Hepatocyte (in vitro differentiated cells): Measurements from ENCODE around the gene PTPN3. TPM values are rescaled to one million over a fixed set of nuclear protein-coding genes. Genes with fewer than 3 reads are reported as not detected.
"Not testable (repeated sequence)": the region's sequence is repeated elsewhere in the genome, so short reads cannot be mapped to it uniquely, and the experiment has no call there.

ENCODE experiments used
- DNase-seq: peaks from one replicate; pipeline ENCODE4 v3.0.0-alpha.2; 2016; ENCODE audit warnings: low spot score
- H2AFZ ChIP-seq: fragments of 200-600 bp; sonication (generic); 2 replicates; pipeline ENCODE4 v1.6.0; 2016; ENCODE audit warnings: antibody characterized with exemption, mild to moderate bottlenecking
- H3K27ac ChIP-seq: fragments of 200-600 bp; sonication (generic); 2 replicates; pipeline ENCODE4 v1.5.1; 2016; ENCODE audit warnings: mild to moderate bottlenecking
- H3K27me3 ChIP-seq: fragments of 200-600 bp; sonication (generic); 2 replicates; pipeline ENCODE4 v1.6.1; 2016
- H3K36me3 ChIP-seq: fragments of 200-600 bp; sonication (generic); replicated peaks from 2 replicates; pipeline ENCODE4 v1.5.1; 2016; ENCODE audit warnings: low read depth; ENCODE audit not compliant: insufficient read depth
- H3K4me1 ChIP-seq: fragments of 200-600 bp; sonication (generic); 2 replicates; pipeline ENCODE4 v1.5.1; 2016; ENCODE audit warnings: mild to moderate bottlenecking, moderate library complexity; ENCODE audit not compliant: insufficient read depth
- H3K4me2 ChIP-seq: fragments of 200-600 bp; sonication (generic); 2 replicates; pipeline ENCODE4 v1.6.0; 2016
- H3K4me3 ChIP-seq: fragments of 200-600 bp; sonication (generic); 2 replicates; pipeline ENCODE4 v1.5.1; 2016; ENCODE audit warnings: mild to moderate bottlenecking
- H3K79me2 ChIP-seq: fragments of 200-600 bp; sonication (generic); 2 replicates; pipeline ENCODE4 v1.6.0; 2017; ENCODE audit warnings: mild to moderate bottlenecking
- H3K9me2 ChIP-seq: fragments of 200-600 bp; sonication (generic); replicated peaks from 2 replicates; pipeline ENCODE4 v1.6.0; 2017; ENCODE audit warnings: mild to moderate bottlenecking; ENCODE audit not compliant: insufficient read depth
- H3K9me3 ChIP-seq: fragments of 200-600 bp; sonication (generic); 2 replicates; pipeline ENCODE4 v1.5.1; 2016; ENCODE audit warnings: low read depth, mild to moderate bottlenecking
- H4K20me1 ChIP-seq: fragments of 200-600 bp; sonication (generic); 2 replicates; pipeline ENCODE4 v1.6.0; 2016; ENCODE audit warnings: mild to moderate bottlenecking; ENCODE audit not compliant: insufficient read depth, poor library complexity, severe bottlenecking
- CTCF ChIP-seq: fragments of 200-600 bp; sonication (generic); IDR thresholded peaks from 2 replicates; pipeline ENCODE4 v1.5.1; 2016; ENCODE audit warnings: antibody characterized with exemption, mild to moderate bottlenecking; ENCODE audit not compliant: poor library complexity
- EZH2 ChIP-seq: fragments of 200-600 bp; sonication (generic); IDR thresholded peaks from 2 replicates; pipeline ENCODE4 v1.6.1; 2016; ENCODE audit warnings: antibody characterized with exemption, mild to moderate bottlenecking, borderline replicate concordance
- EZH2phosphoT487 ChIP-seq: fragments of 200-600 bp; sonication (generic); IDR thresholded peaks from one replicate; pipeline ENCODE4 v1.6.1; 2018; ENCODE audit warnings: antibody characterized with exemption, mild to moderate bottlenecking, low read depth, moderate library complexity; ENCODE audit not compliant: unreplicated experiment, severe bottlenecking
- WGBS: methylation state at CpG from one replicate; pipeline ENCODE4 v1.1.6; 2016; ENCODE audit warnings: low lambda C conversion rate; ENCODE audit errors: missing lambda C conversion rate; 5-methylcytosine and 5-hydroxymethylcytosine counted together
- polyA plus RNA-seq: library from polyadenylated mRNA; unstranded; fragments of >200 nt; fragmentation: Nextera tagmentation; extraction: Ambion mirVana; gene quantifications from 2 replicates; pipeline ENCODE4 v1.2.1, GENCODE V29; 2016
- total RNA-seq: library from RNA; depleted of rRNA; stranded (reverse); fragments of >200 nt; gene quantifications from 2 replicates; pipeline ENCODE4 v1.2.3, GENCODE V29; 2014

The PTPN3 gene
- total and polyA plus RNA-seq, 2 experiments from 2014 or later = 4.4 to 12.1 TPM

DNA sequence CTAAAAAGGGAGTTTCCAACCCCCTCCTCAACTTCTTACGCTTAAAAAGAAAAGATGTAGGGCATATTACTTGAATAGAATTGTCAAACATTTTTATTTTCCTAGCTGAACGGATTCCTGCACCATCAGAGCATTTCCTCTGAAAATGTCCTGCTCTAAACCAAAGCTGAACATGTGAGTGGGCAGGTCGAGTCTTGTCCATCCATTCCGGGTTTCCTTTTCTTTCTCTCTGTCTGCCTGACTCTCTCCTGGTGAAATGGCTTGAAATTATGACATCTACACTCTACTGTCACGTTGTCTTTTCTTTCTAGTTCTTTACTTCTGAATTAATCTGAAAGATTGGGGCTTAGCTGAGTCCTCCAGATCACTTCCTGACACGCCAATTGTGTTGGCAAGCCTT, 39.2 kb upstream of the PTPN3 start:
- H4K20me1 ChIP-seq = no peaks in the 10 kb centered on the region
- no peaks in the 10 kb centered on the region for H3K36me3 ChIP-seq
- TF ChIP-seq EZH2phosphoT487 (no peak), EZH2 (no peak), CTCF (no peak)
- no peak overlapping the region for H3K27ac ChIP-seq
- no peak for DNase-seq
- H3K4me2 ChIP-seq = no peak overlapping the region
- no peaks in the 10 kb centered on the region for H3K9me2 ChIP-seq
- no peak overlapping the region for H3K4me3 ChIP-seq
- WGBS = 79% methylated on average over 6 of the region's 6 CpGs
- H3K27me3 ChIP-seq = peaks cover 10% of the 10 kb centered on the region
- H2AFZ ChIP-seq = no peak overlapping the region
- H3K9me3 ChIP-seq = no peaks in the 10 kb centered on the region
- no peaks in the 10 kb centered on the region for H3K4me1 ChIP-seq
- no peaks in the 10 kb centered on the region for H3K79me2 ChIP-seq

- Histone ChIP-seq H4K20me1 (no peaks in the 10 kb centered on the region), H3K36me3 (no peaks in the 10 kb centered on the region), H3K9me3 (no peaks in the 10 kb centered on the region), H3K4me1 (no peaks in the 10 kb centered on the region), H3K4me2 (no peak overlapping the region), H3K4me3 (no peak overlapping the region), H3K79me2 (no peaks in the 10 kb centered on the region), H3K27me3 (peaks cover 14% of the 10 kb centered on the region), H2AFZ (no peak overlapping the region), H3K27ac (no peak overlapping the region), H3K9me2 (no peaks in the 10 kb centered on the region)
- no peak for DNase-seq
- no peak for TF ChIP-seq EZH2phosphoT487
- no peak for TF ChIP-seq EZH2
- TF ChIP-seq CTCF = no peak
- WGBS = 68% methylated on average over 3 of the region's 3 CpGs
These were observed 38.8 kb upstream of the PTPN3 start for GRCh38 chr9:109536859-109537258.

- no peaks in the 10 kb centered on the region for H3K36me3 ChIP-seq
- H3K9me3 ChIP-seq = no peaks in the 10 kb centered on the region
- WGBS = 82% methylated on average over 6 of the region's 6 CpGs
- peaks cover 23% of the 10 kb centered on the region for H3K27me3 ChIP-seq
- TF ChIP-seq EZH2 (no peak), EZH2phosphoT487 (no peak), CTCF (no peak)
- H3K4me3 ChIP-seq = no peak overlapping the region
- no peak for DNase-seq
- H4K20me1 ChIP-seq = no peaks in the 10 kb centered on the region
- H3K9me2 ChIP-seq = no peaks in the 10 kb centered on the region
- H3K4me2 ChIP-seq = no peak overlapping the region
- H3K27ac ChIP-seq = no peak overlapping the region
- no peak overlapping the region for H2AFZ ChIP-seq
- H3K4me1 ChIP-seq = no peaks in the 10 kb centered on the region
- H3K79me2 ChIP-seq = no peaks in the 10 kb centered on the region
These were observed 37.3 kb upstream of the PTPN3 start for GRCh38 chr9:109535365-109535764.

GRCh38 chr9:109534151-109534550, 36.0 kb upstream of the PTPN3 start:
- no peaks in the 10 kb centered on the region for H3K9me2 ChIP-seq
- no peak for DNase-seq
- TF ChIP-seq CTCF = no peak
- no peak for TF ChIP-seq EZH2
- no peak for TF ChIP-seq EZH2phosphoT487
- 98% methylated on average over 36 of the region's 36 CpGs for WGBS
- H3K4me2 ChIP-seq = no peak overlapping the region
- no peaks in the 10 kb centered on the region for H3K4me1 ChIP-seq
- no peaks in the 10 kb centered on the region for H3K79me2 ChIP-seq
- no peaks in the 10 kb centered on the region for H3K36me3 ChIP-seq
- no peak overlapping the region for H2AFZ ChIP-seq
- H3K4me3 ChIP-seq = no peak overlapping the region
- peaks cover 23% of the 10 kb centered on the region for H3K27me3 ChIP-seq
- no peaks in the 10 kb centered on the region for H3K9me3 ChIP-seq
- H4K20me1 ChIP-seq = no peaks in the 10 kb centered on the region
- H3K27ac ChIP-seq = no peak overlapping the region

DNA sequence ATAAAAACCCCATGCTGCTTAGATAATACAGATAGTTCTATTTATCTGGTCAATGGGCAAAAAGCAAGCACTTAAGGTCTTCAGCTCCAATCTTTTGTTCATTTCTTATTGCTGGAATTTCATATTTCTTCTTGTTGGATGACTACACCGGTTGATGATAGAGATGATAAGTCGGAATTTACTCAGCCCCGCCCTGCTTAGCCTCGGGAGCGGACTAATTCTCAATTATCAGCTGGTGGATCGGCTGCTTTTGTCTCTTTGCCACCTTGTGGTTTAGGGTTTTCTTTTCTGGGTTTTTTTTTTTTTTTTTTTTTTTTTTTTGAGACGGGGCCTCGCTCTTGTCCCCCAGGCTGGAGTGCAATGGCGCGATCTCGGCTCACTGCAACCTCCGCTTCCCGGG, 34.5 kb upstream of the PTPN3 start:
- not testable (repeated sequence) for H3K36me3 ChIP-seq, H2AFZ ChIP-seq, H3K9me2 ChIP-seq, H3K27ac ChIP-seq, DNase-seq, H3K4me2 ChIP-seq, H3K79me2 ChIP-seq, H4K20me1 ChIP-seq, H3K4me1 ChIP-seq, H3K4me3 ChIP-seq, H3K9me3 ChIP-seq
- peaks cover 22% of the 10 kb centered on the region for H3K27me3 ChIP-seq
- 88% methylated on average over 12 of the region's 13 CpGs for WGBS
